GM18505 (cell line): Measurements from ENCODE around the gene WWC1.

Experiments
- ATAC-seq: cut with Tn5 transposase; IDR thresholded peaks from one replicate; pipeline ENCODE4 v1.9.1; 2021; ENCODE audit not compliant: unreplicated experiment
- POLR2A ChIP-seq: IDR thresholded peaks from 4 replicates; pipeline ENCODE4 v1.6.1; 2011; ENCODE audit warnings: borderline replicate concordance; ENCODE audit not compliant: insufficient read depth, insufficient read length; ENCODE audit errors: extremely low read depth

The WWC1 gene

GRCh38 chr5:168502563-168503237 lies 211.3 kb downstream of the WWC1 start:
- no peak for ATAC-seq
- TF ChIP-seq POLR2A, result no peak

- ATAC-seq, result no peak
- TF ChIP-seq POLR2A, result no peak
Measured at GRCh38 chr5:168513861-168514428, 222.5 kb downstream of the WWC1 start.
